Measurements from ENCODE around the gene PLA2G4E. TPM values are rescaled to one million over a fixed set of nuclear protein-coding genes. Genes with fewer than 3 reads are reported as not detected.

The PLA2G4E gene
- total RNA-seq, 2 donors from 2014 or later: 0.11 TPM; not detected in 1

GRCh38 chr15:41935566-41936020, 85.2 kb downstream of the PLA2G4E start:
- Histone ChIP-seq H3K27ac (peak overlapping the region; percentile 60 to 65), H3K9me3 (no peaks in the 10 kb centered on the region), H3K4me3 (no peak overlapping the region), H3K27me3 (no peaks in the 10 kb centered on the region), H3K36me3 (no peaks in the 10 kb centered on the region), H3K4me1 (peaks cover 0 to 78% of the 10 kb centered on the region in 2 donors)
- DNase-seq (ENCODE audit: low spot score): no peak
- no peak for TF ChIP-seq CTCF (IDR thresholded peaks at IDR 0.05)

GRCh38 chr15:41934843-41935242, 86.0 kb downstream of the PLA2G4E start:
- H3K36me3 ChIP-seq: no peaks in the 10 kb centered on the region
- no peaks in the 10 kb centered on the region for H3K27me3 ChIP-seq
- H3K27ac ChIP-seq: peak overlapping the region; percentile 56 to 60
- no peak overlapping the region for H3K4me3 ChIP-seq
- H3K9me3 ChIP-seq: no peaks in the 10 kb centered on the region
- H3K4me1 ChIP-seq: peaks cover 0 to 82% of the 10 kb centered on the region in 2 donors
- no peak for TF ChIP-seq CTCF (IDR thresholded peaks at IDR 0.05)
- no peak for DNase-seq (ENCODE audit: low spot score)

GRCh38 chr15:41933771-41934170, 87.1 kb downstream of the PLA2G4E start:
- no peak for DNase-seq (ENCODE audit: low spot score)

GRCh38 chr15:41933326-41933725, 87.5 kb downstream of the PLA2G4E start:
- peak overlapping the region; percentile 56 to 60 for H3K27ac ChIP-seq
- H3K9me3 ChIP-seq: no peaks in the 10 kb centered on the region
- DNase-seq (ENCODE audit: low spot score): no peak
- no peaks in the 10 kb centered on the region for H3K27me3 ChIP-seq
- no peak overlapping the region for H3K4me3 ChIP-seq
- peaks cover 0 to 92% of the 10 kb centered on the region in 2 donors for H3K4me1 ChIP-seq
- TF ChIP-seq CTCF (IDR thresholded peaks at IDR 0.05): no peak
- no peaks in the 10 kb centered on the region for H3K36me3 ChIP-seq

More at GRCh38 chr15:41933771-41934170, 87.1 kb downstream of the PLA2G4E start:
- Histone ChIP-seq H3K27ac (peak overlapping the region; percentile 56 to 60), H3K4me1 (peaks cover 0 to 92% of the 10 kb centered on the region in 2 donors), H3K27me3 (no peaks in the 10 kb centered on the region), H3K4me3 (no peak overlapping the region), H3K9me3 (no peaks in the 10 kb centered on the region), H3K36me3 (no peaks in the 10 kb centered on the region)
- no peak for TF ChIP-seq CTCF (IDR thresholded peaks at IDR 0.05)

GRCh38 chr15:41932511-41933289, 88.1 kb downstream of the PLA2G4E start:
- Histone ChIP-seq H3K27me3 (no peaks in the 10 kb centered on the region), H3K36me3 (no peaks in the 10 kb centered on the region), H3K4me1 (peaks cover 0 to 92% of the 10 kb centered on the region in 2 donors), H3K4me3 (no peak overlapping the region), H3K9me3 (no peaks in the 10 kb centered on the region), H3K27ac (peak overlapping the region; percentile 56 to 60)
- no peak for DNase-seq (ENCODE audit: low spot score)
- no peak for TF ChIP-seq CTCF (IDR thresholded peaks at IDR 0.05)

Measured in right atrium auricular region (tissue), 2 donors.